Measurements from ENCODE around the gene MMP20.

DNA sequence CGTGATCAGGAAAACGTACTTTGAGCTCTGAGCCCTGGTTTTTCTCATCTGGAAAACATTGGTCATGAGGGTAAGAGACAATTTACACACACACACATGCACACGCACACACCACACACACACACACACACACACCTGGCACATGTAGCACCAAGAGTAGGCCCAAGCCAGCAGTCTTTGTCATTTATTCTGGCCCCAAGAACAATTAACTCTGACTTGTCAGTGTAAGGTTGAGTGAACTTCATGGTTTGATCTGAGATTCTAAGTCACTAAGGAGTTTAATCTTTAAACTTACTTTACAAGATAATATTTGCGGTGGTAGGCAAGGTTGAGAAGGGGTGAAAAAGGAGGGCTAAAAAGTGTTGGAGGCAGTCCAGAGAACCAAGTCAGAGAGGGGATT lies 44.1 kb downstream of the MMP20 start:
- no peak for TF ChIP-seq CTCF (optimal IDR thresholded peaks at IDR 0.05 in 1 of 3, IDR thresholded peaks at IDR 0.05 in 1 of 3, conservative IDR thresholded peaks at IDR 0.05 in 1 of 3; ENCODE audit: extremely low read depth in 1 of 3, insufficient read depth in 2 of 3, low read length in 3 of 3)
- TF ChIP-seq EZH2 (IDR thresholded peaks at IDR 0.05; ENCODE audit: low read length): no peak
